Thoracic aorta (tissue), 2 donors: ENCODE results near the gene KPNA4. TPM values are rescaled to one million over a fixed set of nuclear protein-coding genes. Genes with fewer than 3 reads are reported as not detected.

Experiments
- ATAC-seq: fragments of 150-250 bp; one replicate; pipeline ENCODE4 v1.8.0; 2017; ENCODE audit warnings: low read depth; ENCODE audit not compliant: insufficient number of reproducible peaks, low FRiP score
- DNase-seq: peaks from one replicate; pipeline ENCODE4 v3.0.0-alpha.2; 2020; ENCODE audit warnings: low spot score
- H3K27ac ChIP-seq, 2 donors: fragments of 200-600 bp; sonication (generic); 1 replicate in 1 of 2; 2 replicates in 1 of 2; pipeline ENCODE4 v1.5.1; 2016; ENCODE audit warnings: mild to moderate bottlenecking in 2 of 2, moderate library complexity in 2 of 2
- H3K27me3 ChIP-seq: fragments of 200-600 bp; sonication (generic); replicated peaks from 2 replicates; pipeline ENCODE4 v1.6.0; 2016; ENCODE audit warnings: mild to moderate bottlenecking; ENCODE audit not compliant: insufficient read depth
- H3K36me3 ChIP-seq: fragments of 200-600 bp; sonication (generic); one replicate; pipeline ENCODE4 v1.5.1; 2016
- H3K4me1 ChIP-seq, 2 donors: fragments of 200-600 bp; sonication (generic); 1 replicate in 1 of 2; 2 replicates in 1 of 2; pipeline versions ENCODE4 v1.5.1 to v1.6.0; 2016; ENCODE audit warnings: low read depth in 2 of 2, mild to moderate bottlenecking in 1 of 2; ENCODE audit not compliant: control insufficient read depth in 1 of 2
- H3K4me3 ChIP-seq: fragments of 200-600 bp; sonication (generic); 2 replicates; pipeline ENCODE4 v1.5.1; 2016; ENCODE audit warnings: mild to moderate bottlenecking
- H3K9me3 ChIP-seq: fragments of 200-600 bp; sonication (generic); 2 replicates; pipeline ENCODE4 v1.5.1; 2016
- total RNA-seq, 2 donors: library from RNA; depleted of rRNA; stranded (reverse); fragments of >200 nt; gene quantifications; one replicate each; pipeline versions ENCODE4 v1.1.0 to v1.2.3, GENCODE V29; 2016
- TF ChIP-seq, protein P1 (sequence below): fragments of 200-600 bp; sonication (generic); IDR thresholded peaks from one replicate; pipeline ENCODE4 v1.5.1; 2019; ENCODE audit warnings: antibody characterized with exemption

KPNA4 gene
- total RNA-seq, 2 donors from 2014 or later, result 24.2 to 58.1 TPM

DNA sequence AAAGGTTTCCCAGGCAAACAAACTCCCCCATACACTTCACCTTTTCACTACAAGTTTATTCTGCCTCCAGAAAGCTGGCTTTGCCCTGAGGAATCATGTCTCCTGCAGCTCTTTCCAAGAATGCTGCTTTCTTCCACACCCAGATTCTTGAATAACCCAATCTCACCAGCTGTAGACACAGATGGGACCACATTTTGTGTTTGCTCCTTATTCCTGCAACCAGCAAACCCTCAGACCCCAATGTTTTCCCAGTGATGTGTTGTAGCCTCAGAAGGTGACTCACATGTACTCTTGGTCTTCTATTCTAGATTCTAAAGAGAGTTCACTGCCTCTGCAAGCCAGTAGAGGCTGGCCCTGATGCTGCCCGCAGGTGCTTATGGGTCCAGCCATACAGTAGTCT, 92.2 kb downstream of the KPNA4 start:
- Histone ChIP-seq H3K27ac (no peak overlapping the region), H3K4me1 (no peaks in the 10 kb centered on the region), H3K27me3 (no peaks in the 10 kb centered on the region), H3K9me3 (peaks cover 3% of the 10 kb centered on the region), H3K36me3 (no peaks in the 10 kb centered on the region), H3K4me3 (no peak overlapping the region)
- ATAC-seq, result no peak
- DNase-seq, result no peak
- TF ChIP-seq, protein P1, sequence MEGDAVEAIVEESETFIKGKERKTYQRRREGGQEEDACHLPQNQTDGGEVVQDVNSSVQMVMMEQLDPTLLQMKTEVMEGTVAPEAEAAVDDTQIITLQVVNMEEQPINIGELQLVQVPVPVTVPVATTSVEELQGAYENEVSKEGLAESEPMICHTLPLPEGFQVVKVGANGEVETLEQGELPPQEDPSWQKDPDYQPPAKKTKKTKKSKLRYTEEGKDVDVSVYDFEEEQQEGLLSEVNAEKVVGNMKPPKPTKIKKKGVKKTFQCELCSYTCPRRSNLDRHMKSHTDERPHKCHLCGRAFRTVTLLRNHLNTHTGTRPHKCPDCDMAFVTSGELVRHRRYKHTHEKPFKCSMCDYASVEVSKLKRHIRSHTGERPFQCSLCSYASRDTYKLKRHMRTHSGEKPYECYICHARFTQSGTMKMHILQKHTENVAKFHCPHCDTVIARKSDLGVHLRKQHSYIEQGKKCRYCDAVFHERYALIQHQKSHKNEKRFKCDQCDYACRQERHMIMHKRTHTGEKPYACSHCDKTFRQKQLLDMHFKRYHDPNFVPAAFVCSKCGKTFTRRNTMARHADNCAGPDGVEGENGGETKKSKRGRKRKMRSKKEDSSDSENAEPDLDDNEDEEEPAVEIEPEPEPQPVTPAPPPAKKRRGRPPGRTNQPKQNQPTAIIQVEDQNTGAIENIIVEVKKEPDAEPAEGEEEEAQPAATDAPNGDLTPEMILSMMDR, result no peak

DNA sequence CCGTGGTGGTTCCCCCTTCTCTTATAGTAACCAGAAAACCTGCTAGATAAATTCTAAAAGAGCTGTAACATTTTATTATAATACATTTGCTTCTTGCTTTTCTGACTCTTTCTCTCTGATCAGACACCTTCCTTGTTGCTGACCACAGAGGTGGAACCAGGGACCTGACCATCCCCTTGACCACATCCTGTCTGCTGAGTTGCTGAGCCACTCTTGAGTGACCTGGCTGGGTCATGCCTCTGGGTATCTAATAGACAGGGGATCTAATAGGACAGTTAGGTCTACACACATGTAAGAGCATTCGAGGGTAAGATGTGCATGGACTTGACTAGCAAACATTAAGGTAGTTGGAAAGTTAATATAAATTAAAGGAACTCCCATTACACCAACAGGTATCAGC, 93.0 kb downstream of the KPNA4 start:
- peaks cover 3% of the 10 kb centered on the region for H3K9me3 ChIP-seq
- no peak overlapping the region for H3K4me3 ChIP-seq
- DNase-seq (no peak), ATAC-seq (no peak)
- H3K4me1 ChIP-seq, result no peaks in the 10 kb centered on the region
- H3K27me3 ChIP-seq, result no peaks in the 10 kb centered on the region
- TF ChIP-seq, protein P1, result no peak
- H3K27ac ChIP-seq, result no peak overlapping the region
- H3K36me3 ChIP-seq, result no peaks in the 10 kb centered on the region

DNA sequence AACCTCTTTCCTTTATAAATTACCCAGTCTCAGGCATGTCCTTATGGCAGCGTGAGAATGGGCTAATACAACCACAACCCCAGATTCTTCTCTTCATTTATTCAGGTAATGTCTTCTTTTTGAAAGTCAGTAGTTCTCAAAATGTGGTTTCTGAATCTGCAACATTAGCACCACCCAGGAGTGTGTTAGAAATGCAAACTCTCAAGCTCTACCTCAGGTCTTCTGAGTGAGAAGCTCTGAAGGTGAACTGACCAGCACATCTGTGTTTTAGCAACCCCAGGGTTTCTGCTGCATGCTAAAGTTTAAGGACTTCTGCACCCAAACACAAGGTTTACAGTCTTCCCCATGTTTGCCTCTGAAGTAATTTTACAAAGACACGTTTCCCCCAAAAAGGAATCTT, 93.5 kb downstream of the KPNA4 start:
- H3K4me3 ChIP-seq, result no peak overlapping the region
- no peak overlapping the region for H3K27ac ChIP-seq
- ATAC-seq (no peak), DNase-seq (no peak)
- H3K27me3 ChIP-seq, result no peaks in the 10 kb centered on the region
- H3K9me3 ChIP-seq, result peaks cover 3% of the 10 kb centered on the region
- TF ChIP-seq, protein P1, result no peak
- no peaks in the 10 kb centered on the region for H3K36me3 ChIP-seq
- no peaks in the 10 kb centered on the region for H3K4me1 ChIP-seq

- no peak for DNase-seq
- Histone ChIP-seq H3K27ac (no peak overlapping the region), H3K9me3 (peaks cover 3% of the 10 kb centered on the region), H3K4me3 (no peak overlapping the region), H3K27me3 (no peaks in the 10 kb centered on the region), H3K4me1 (no peaks in the 10 kb centered on the region), H3K36me3 (no peaks in the 10 kb centered on the region)
- TF ChIP-seq, protein P1, result no peak
- no peak for ATAC-seq
Measured at GRCh38 chr3:160470181-160470580, 95.2 kb downstream of the KPNA4 start.

GRCh38 chr3:160464971-160465370, 100.4 kb downstream of the KPNA4 start:
- ATAC-seq (no peak), DNase-seq (no peak)
- H3K4me3 ChIP-seq, result no peak overlapping the region
- no peaks in the 10 kb centered on the region for H3K27me3 ChIP-seq
- TF ChIP-seq, protein P1, result no peak
- H3K36me3 ChIP-seq, result no peaks in the 10 kb centered on the region
- no peak overlapping the region for H3K27ac ChIP-seq
- H3K4me1 ChIP-seq, result no peaks in the 10 kb centered on the region
- H3K9me3 ChIP-seq, result no peaks in the 10 kb centered on the region
